GM12891 (cell line): ENCODE results near the gene PPP3R1.

Experiments used
- POLR2A ChIP-seq: IDR thresholded peaks from 2 replicates; pipeline ENCODE4 v1.6.1; 2011; ENCODE audit warnings: low read depth, low read length, control low read depth
- POLR2AphosphoS5 ChIP-seq: IDR thresholded peaks from 2 replicates; pipeline ENCODE4 v1.6.1; 2011; ENCODE audit warnings: low read depth, low read length, control low read depth
- TAF1 ChIP-seq: IDR thresholded peaks from 2 replicates; pipeline ENCODE4 v1.6.1; 2011; ENCODE audit warnings: low read depth, low read length, control low read depth

GRCh38 chr2:68280796-68281195, 28.5 kb upstream of the PPP3R1 start:
- TF ChIP-seq TAF1, result no peak
- TF ChIP-seq POLR2A, result no peak
- TF ChIP-seq POLR2AphosphoS5, result no peak
